ENCODE data around the gene GRAMD1A.
"Not testable (repeated sequence)": the region's sequence is repeated elsewhere in the genome, so short reads cannot be mapped to it uniquely, and the experiment has no call there.

Gene GRAMD1A

GRCh38 chr19:35043906-35044305 is 43.8 kb downstream of the GRAMD1A start:
- TF ChIP-seq CTCF (IDR thresholded peaks at IDR 0.05; ENCODE audit: low read depth, low read length, missing control alignments): no peak
- in situ Hi-C loops (cut with HindIII; ENCODE audit: low sequenced_read_pairs): no loop called here

GRCh38 chr19:35044317-35045117 is 44.4 kb downstream of the GRAMD1A start:
- TF ChIP-seq CTCF (IDR thresholded peaks at IDR 0.05; ENCODE audit: low read depth, low read length, missing control alignments): peak; percentile 94
- no peak overlapping the region for H3K4me3 ChIP-seq (ENCODE audit: low read depth, low read length)
- in situ Hi-C loops (cut with HindIII; ENCODE audit: low sequenced_read_pairs): no loop called here
- DNase-seq (ENCODE audit: low read depth): no peak

More at GRCh38 chr19:35043906-35044305, 43.8 kb downstream of the GRAMD1A start:
- DNase-seq (ENCODE audit: low read depth): no peak
- H3K4me3 ChIP-seq (ENCODE audit: low read depth, low read length): no peak overlapping the region

- no peak overlapping the region for H3K4me3 ChIP-seq (ENCODE audit: low read depth, low read length)
- TF ChIP-seq CTCF (IDR thresholded peaks at IDR 0.05; ENCODE audit: low read depth, low read length, missing control alignments): peak; percentile 55
- no peak for DNase-seq (ENCODE audit: low read depth)
- in situ Hi-C loops (cut with HindIII; ENCODE audit: low sequenced_read_pairs): no loop called here
Observed at GRCh38 chr19:35045667-35046300, 45.7 kb downstream of the GRAMD1A start.

- no peak for TF ChIP-seq CTCF (IDR thresholded peaks at IDR 0.05; ENCODE audit: low read depth, low read length, missing control alignments)
- DNase-seq (ENCODE audit: low read depth): no peak
- no peak overlapping the region for H3K4me3 ChIP-seq (ENCODE audit: low read depth, low read length)
- in situ Hi-C loops (cut with HindIII; ENCODE audit: low sequenced_read_pairs): no loop called here
Observed at GRCh38 chr19:35046461-35046860, 46.3 kb downstream of the GRAMD1A start.

GRCh38 chr19:35048911-35049411 is 48.8 kb downstream of the GRAMD1A start:
- no peak for DNase-seq (ENCODE audit: low read depth)
- TF ChIP-seq CTCF (IDR thresholded peaks at IDR 0.05; ENCODE audit: low read depth, low read length, missing control alignments): no peak
- no peak overlapping the region for H3K4me3 ChIP-seq (ENCODE audit: low read depth, low read length)
- in situ Hi-C loops (cut with HindIII; ENCODE audit: low sequenced_read_pairs): no loop called here

GRCh38 chr19:35049456-35049855 is 49.3 kb downstream of the GRAMD1A start:
- DNase-seq (ENCODE audit: low read depth): no peak
- in situ Hi-C loops (cut with HindIII; ENCODE audit: low sequenced_read_pairs): no loop called here
- TF ChIP-seq CTCF (IDR thresholded peaks at IDR 0.05; ENCODE audit: low read depth, low read length, missing control alignments): no peak
- no peak overlapping the region for H3K4me3 ChIP-seq (ENCODE audit: low read depth, low read length)

GRCh38 chr19:35050662-35051061 is 50.5 kb downstream of the GRAMD1A start:
- in situ Hi-C loops (cut with HindIII; ENCODE audit: low sequenced_read_pairs); H3K4me3 ChIP-seq (ENCODE audit: low read depth, low read length): not testable (repeated sequence)

GRCh38 chr19:35051268-35051667 is 51.1 kb downstream of the GRAMD1A start:
- H3K4me3 ChIP-seq (ENCODE audit: low read depth, low read length); DNase-seq (ENCODE audit: low read depth); in situ Hi-C loops (cut with HindIII; ENCODE audit: low sequenced_read_pairs): not testable (repeated sequence)

More at GRCh38 chr19:35050662-35051061, 50.5 kb downstream of the GRAMD1A start:
- DNase-seq (ENCODE audit: low read depth): not testable (repeated sequence)
